ENCODE data around the gene RGMA. TPM values are rescaled to one million over a fixed set of nuclear protein-coding genes. Genes with fewer than 3 reads are reported as not detected.
"Not testable (repeated sequence)": the region's sequence is repeated elsewhere in the genome, so short reads cannot be mapped to it uniquely, and the experiment has no call there.

The RGMA gene
- polyA plus RNA-seq, 4 donors, result 8.0 to 13.8 (median 10.8) TPM

GRCh38 chr15:93036951-93037819 lies 51.8 kb downstream of the RGMA start:
- no peak for DNase-seq (ENCODE audit: low read depth in 4 of 4, low spot score in 2 of 4)

GRCh38 chr15:93035953-93036810 lies 52.8 kb downstream of the RGMA start:
- DNase-seq (ENCODE audit: low read depth in 4 of 4, low spot score in 2 of 4), result peak in 2 of 4 donors; percentile 29 to 43

GRCh38 chr15:93035092-93035915 lies 53.7 kb downstream of the RGMA start:
- no peak for DNase-seq (ENCODE audit: low read depth in 4 of 4, low spot score in 2 of 4)

GRCh38 chr15:93034512-93034911 lies 54.5 kb downstream of the RGMA start:
- DNase-seq (ENCODE audit: low read depth in 4 of 4, low spot score in 2 of 4), result no peak

GRCh38 chr15:93033434-93034045 lies 55.5 kb downstream of the RGMA start:
- DNase-seq (ENCODE audit: low read depth in 4 of 4, low spot score in 2 of 4), result no peak

- not testable (repeated sequence) for DNase-seq (ENCODE audit: low read depth in 4 of 4, low spot score in 2 of 4)
Observed at GRCh38 chr15:93032515-93033206, 56.4 kb downstream of the RGMA start.

- not testable (repeated sequence) for DNase-seq (ENCODE audit: low read depth in 4 of 4, low spot score in 2 of 4)
Observed at GRCh38 chr15:93031557-93032384, 57.2 kb downstream of the RGMA start.

- DNase-seq (ENCODE audit: low read depth in 4 of 4, low spot score in 2 of 4), result no peak
Observed at GRCh38 chr15:93031103-93031464, 57.9 kb downstream of the RGMA start.

GRCh38 chr15:93030430-93031102 lies 58.4 kb downstream of the RGMA start:
- DNase-seq (ENCODE audit: low read depth in 4 of 4, low spot score in 2 of 4), result peak; percentile 42 to 55 (median 48)

- no peak for DNase-seq (ENCODE audit: low read depth in 4 of 4, low spot score in 2 of 4)
Observed at GRCh38 chr15:93029836-93030429, 59.1 kb downstream of the RGMA start.

GRCh38 chr15:93029214-93029835 lies 59.7 kb downstream of the RGMA start:
- no peak for DNase-seq (ENCODE audit: low read depth in 4 of 4, low spot score in 2 of 4)

GRCh38 chr15:93028632-93029213 lies 60.3 kb downstream of the RGMA start:
- DNase-seq (ENCODE audit: low read depth in 4 of 4, low spot score in 2 of 4), result no peak

GRCh38 chr15:93028111-93028631 lies 60.8 kb downstream of the RGMA start:
- DNase-seq (ENCODE audit: low read depth in 4 of 4, low spot score in 2 of 4), result no peak

GRCh38 chr15:93027413-93027812 lies 61.6 kb downstream of the RGMA start:
- DNase-seq (ENCODE audit: low read depth in 4 of 4, low spot score in 2 of 4), result no peak

GRCh38 chr15:93026380-93026817 lies 62.6 kb downstream of the RGMA start:
- no peak for DNase-seq (ENCODE audit: low read depth in 4 of 4, low spot score in 2 of 4)

- no peak for DNase-seq (ENCODE audit: low read depth in 4 of 4, low spot score in 2 of 4)
Observed at GRCh38 chr15:93025625-93025982, 63.4 kb downstream of the RGMA start.
